Pancreas (tissue), 10 donors: ENCODE measurements around the gene BNIP1. TPM values are rescaled to one million over a fixed set of nuclear protein-coding genes. Genes with fewer than 3 reads are reported as not detected.

ENCODE experiments used
- ATAC-seq, 4 donors: fragments of 200-7000 bp; cut with Tn5 transposase; one replicate each; pipeline versions ENCODE4 v1.8.0 to v1.9.1; 2020; ENCODE audit warnings: mild to moderate bottlenecking in 4 of 4, moderate library complexity in 4 of 4
- DNase-seq, 6 donors: peaks; one replicate each; pipeline ENCODE4 v3.0.0-alpha.2; 2020
- FAIRE-seq: peaks from 2 replicates; lab custom pipeline; 2012; peaks lifted over from hg19 to GRCh38; lab: Jason Lieb, UNC
- H3K27ac ChIP-seq, 4 donors: fragments of 200-600 bp; sonication (generic); 1 replicate in 3 of 4; 2 replicates in 1 of 4; pipeline versions ENCODE4 v1.5.0 to v1.8.0; 2020
- H3K27me3 ChIP-seq, 4 donors: fragments of 200-600 bp; one replicate each; pipeline ENCODE4 v1.8.0; 2021
- H3K36me3 ChIP-seq, 3 donors: fragments of 200-600 bp; sonication (generic) in 1 of 3; one replicate each; pipeline versions ENCODE4 v1.5.0 to v1.8.0; 2020 to 2021
- H3K4me1 ChIP-seq, 3 donors: fragments of 200-600 bp; one replicate each; pipeline ENCODE4 v1.8.0; 2021
- H3K4me3 ChIP-seq, 4 donors: fragments of 200-600 bp; sonication (generic) in 2 of 4; one replicate each; pipeline versions ENCODE4 v1.5.0 to v1.8.0; 2020 to 2021
- H3K9me3 ChIP-seq, 4 donors: fragments of 200-600 bp; one replicate each; pipeline ENCODE4 v1.8.0; 2021
- WGBS, 2 donors: extraction: QIAGEN DNeasy Blood & Tissue Kit; methylation state at CpG; one replicate each; pipeline ENCODE4 v1.1.7; 2013; 5-methylcytosine and 5-hydroxymethylcytosine counted together
- intact Hi-C, 3 donors: fragments of 100-400 bp; cut with DNase I; formaldehyde crosslinking; loops; one replicate each; pipeline versions ENCODE4 v1.11.1 to v1.14.2; 2022
- polyA plus RNA-seq, 2 donors: library from polyadenylated mRNA; stranded (reverse); fragments of 200-250 nt; gene quantifications; one replicate each; pipeline ENCODE4 v1.2.3, GENCODE V29; 2013
- total RNA-seq, 6 donors: library from RNA; stranded (reverse); fragmentation: NEBNext Ultra II Directional in 4 of 6; extraction: Animal tissue kit (Norgen Biotek cat#: 25700) in 4 of 6; gene quantifications; one replicate each; pipeline versions ENCODE4 v1.2.1 to v1.2.4, GENCODE V29; 2021 to 2023
- TF ChIP-seq, protein P1 (sequence below), 4 donors: fragments of 200-600 bp; sonication (generic) in 3 of 4; IDR thresholded peaks; one replicate each; pipeline versions ENCODE4 v1.5.0 to v1.8.0; 2021; ENCODE audit warnings: antibody characterized with exemption in 4 of 4
- donor health status: healthy with polysubstance abuse.
- donor health status: DM: no; HTN: no; CAD: no; lungs with moderate emphysema.
- donor health status: DM: no; HTN: no; CAD: no.
- donor health status: control.
- donor health status: control.
- donor health status: Bipolar disorder and iron deficiency.
- donor health status: DM: yes; HTN: yes; CAD: no.
- donor health status: DM: no; HTN: no; CAD: no.
- donor health status: DM: no; HTN: no; CAD: no.
- donor health status: DM: yes; HTN: yes; CAD: no.

The BNIP1 gene
- total and polyA plus RNA-seq, 8 donors, result 5.7 to 15.3 (median 8.8) TPM

DNA sequence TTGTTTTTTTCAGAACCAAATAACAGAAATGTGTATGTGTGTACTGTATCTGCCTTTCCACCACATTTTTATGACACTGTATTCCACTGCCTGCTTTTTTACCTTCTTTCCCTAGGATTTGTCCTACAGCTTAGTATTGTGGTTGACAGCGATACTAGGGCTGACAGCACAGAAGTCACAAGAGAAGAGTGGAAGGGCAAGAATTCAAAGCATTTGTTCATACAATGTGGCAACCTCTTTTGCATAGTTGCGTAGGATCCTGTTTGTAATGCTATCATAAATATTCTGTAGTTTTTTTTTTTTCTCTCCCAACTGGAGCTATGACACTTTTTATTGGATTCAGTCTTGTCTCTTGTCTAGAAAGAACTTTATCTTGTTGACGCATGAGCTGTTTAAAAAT lies 5.6 kb upstream of the BNIP1 start:
- intact Hi-C loops, result no loop called here
- no peak for FAIRE-seq
- Histone ChIP-seq H3K4me1 (peaks cover 0 to 3% (median 0%) of the 10 kb centered on the region in 3 donors), H3K4me3 (no peak overlapping the region), H3K36me3 (peaks cover 0 to 7% (median 0%) of the 10 kb centered on the region in 3 donors), H3K27me3 (no peaks in the 10 kb centered on the region), H3K9me3 (no peaks in the 10 kb centered on the region), H3K27ac (no peak overlapping the region)
- TF ChIP-seq, protein P1, sequence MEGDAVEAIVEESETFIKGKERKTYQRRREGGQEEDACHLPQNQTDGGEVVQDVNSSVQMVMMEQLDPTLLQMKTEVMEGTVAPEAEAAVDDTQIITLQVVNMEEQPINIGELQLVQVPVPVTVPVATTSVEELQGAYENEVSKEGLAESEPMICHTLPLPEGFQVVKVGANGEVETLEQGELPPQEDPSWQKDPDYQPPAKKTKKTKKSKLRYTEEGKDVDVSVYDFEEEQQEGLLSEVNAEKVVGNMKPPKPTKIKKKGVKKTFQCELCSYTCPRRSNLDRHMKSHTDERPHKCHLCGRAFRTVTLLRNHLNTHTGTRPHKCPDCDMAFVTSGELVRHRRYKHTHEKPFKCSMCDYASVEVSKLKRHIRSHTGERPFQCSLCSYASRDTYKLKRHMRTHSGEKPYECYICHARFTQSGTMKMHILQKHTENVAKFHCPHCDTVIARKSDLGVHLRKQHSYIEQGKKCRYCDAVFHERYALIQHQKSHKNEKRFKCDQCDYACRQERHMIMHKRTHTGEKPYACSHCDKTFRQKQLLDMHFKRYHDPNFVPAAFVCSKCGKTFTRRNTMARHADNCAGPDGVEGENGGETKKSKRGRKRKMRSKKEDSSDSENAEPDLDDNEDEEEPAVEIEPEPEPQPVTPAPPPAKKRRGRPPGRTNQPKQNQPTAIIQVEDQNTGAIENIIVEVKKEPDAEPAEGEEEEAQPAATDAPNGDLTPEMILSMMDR (IDR thresholded peaks at IDR 0.05), result no peak
- WGBS, 2 donors, result 91 to 92% methylated on average over 3 of the region's 3 CpGs
- no peak for DNase-seq
- no peak for ATAC-seq

DNA sequence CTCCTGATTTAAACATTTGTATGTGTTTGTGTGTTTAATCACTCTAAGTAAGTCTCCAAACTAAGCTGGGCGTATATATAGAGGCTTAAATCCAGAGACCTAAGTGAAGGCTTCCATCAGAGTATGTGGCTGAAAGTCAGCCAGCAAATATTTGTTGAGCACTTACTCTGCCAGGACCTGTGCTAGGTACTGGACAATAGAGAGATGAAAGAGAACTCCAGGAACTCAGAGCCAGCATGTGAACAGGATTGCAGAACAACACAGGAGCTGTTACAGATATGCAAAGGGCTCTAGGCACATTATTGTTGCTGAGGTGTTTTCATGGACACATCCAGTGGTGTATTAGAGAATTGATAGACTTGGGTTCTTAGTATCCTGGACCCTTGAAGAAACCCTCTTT lies 4.7 kb upstream of the BNIP1 start:
- no peaks in the 10 kb centered on the region for H3K9me3 ChIP-seq
- FAIRE-seq, result no peak
- H3K36me3 ChIP-seq, result peaks cover 0 to 5% (median 0%) of the 10 kb centered on the region in 3 donors
- H3K4me1 ChIP-seq, result peaks cover 0 to 3% (median 0%) of the 10 kb centered on the region in 3 donors
- TF ChIP-seq, protein P1 (IDR thresholded peaks at IDR 0.05), result no peak
- DNase-seq, result no peak
- intact Hi-C loops, result no loop called here
- no peak overlapping the region for H3K27ac ChIP-seq
- H3K4me3 ChIP-seq, result no peak overlapping the region
- no peaks in the 10 kb centered on the region for H3K27me3 ChIP-seq
- no peak for ATAC-seq
- 50 to 54% methylated on average over 1 of the region's 1 CpG for WGBS, 2 donors

DNA sequence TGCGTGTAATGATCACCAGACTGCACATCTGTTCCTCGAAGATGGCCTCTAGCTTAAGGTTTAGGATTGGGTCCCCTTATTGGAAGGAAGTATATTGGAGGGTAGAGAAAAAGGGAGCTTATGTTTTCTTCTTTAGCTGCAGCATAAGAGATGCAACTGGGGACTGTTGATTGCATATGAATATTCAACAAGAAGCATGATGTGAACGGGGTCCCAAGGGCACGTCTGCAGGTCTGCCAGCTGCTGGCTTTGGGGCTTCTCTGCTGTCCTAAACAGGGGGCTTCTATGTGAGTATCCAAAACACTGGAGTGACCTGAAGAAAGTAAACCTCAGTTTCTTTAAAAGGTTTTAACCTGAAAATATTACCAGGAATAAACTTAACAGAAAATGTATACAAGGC lies 3.6 kb upstream of the BNIP1 start:
- Histone ChIP-seq H3K27me3 (no peaks in the 10 kb centered on the region), H3K36me3 (no peaks in the 10 kb centered on the region), H3K27ac (no peak overlapping the region), H3K9me3 (no peaks in the 10 kb centered on the region), H3K4me3 (no peak overlapping the region), H3K4me1 (peaks cover 0 to 3% (median 0%) of the 10 kb centered on the region in 3 donors)
- DNase-seq, result no peak
- WGBS, 2 donors, result 67% methylated on average over 4 of the region's 4 CpGs
- no peak for FAIRE-seq
- intact Hi-C loops, result no loop called here
- TF ChIP-seq, protein P1 (IDR thresholded peaks at IDR 0.05), result no peak
- ATAC-seq, result no peak

DNA sequence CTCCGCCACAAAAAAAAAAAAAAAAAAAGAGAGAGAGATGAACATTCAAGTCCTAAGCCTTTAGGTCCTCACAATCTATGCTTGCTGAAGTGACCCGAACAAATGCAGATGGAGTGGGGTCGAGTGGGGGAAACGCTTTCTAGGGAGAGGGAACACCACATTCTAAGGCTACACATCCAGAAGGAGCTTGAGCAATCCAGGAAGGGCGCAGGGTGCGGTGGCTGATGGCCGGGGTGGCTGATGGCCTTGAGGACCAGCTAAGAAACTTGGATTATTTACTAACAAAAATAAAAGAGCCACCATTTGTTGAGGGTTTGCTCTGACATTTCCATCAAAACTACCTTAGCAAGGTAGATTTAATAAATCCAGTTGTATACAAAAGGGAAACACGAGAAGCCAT lies 764 bp upstream of the BNIP1 start:
- no peak overlapping the region for H3K27ac ChIP-seq
- FAIRE-seq (no peak), DNase-seq (no peak)

DNA sequence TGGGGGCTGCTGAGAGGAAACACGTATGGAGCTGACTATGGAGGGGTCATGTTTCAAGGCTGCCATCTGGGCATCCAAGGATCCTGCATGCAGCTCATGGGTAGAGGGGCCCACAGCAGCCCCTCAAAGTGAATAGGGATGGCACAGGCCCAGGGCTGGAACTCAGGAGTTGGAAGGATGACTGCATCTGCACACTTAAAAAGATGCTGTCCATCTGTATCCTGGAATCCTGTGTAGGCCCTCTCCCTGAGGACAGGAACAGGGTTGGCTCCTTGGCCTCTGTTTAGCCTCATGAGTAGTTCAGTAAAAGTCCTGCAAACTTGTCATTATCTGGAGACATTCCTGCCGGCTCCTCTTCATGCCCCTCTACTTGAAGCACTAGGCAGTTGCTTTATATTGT lies 4.0 kb downstream of the BNIP1 start:
- intact Hi-C loops, result no loop called here
- 73 to 87% methylated on average over 2 of the region's 2 CpGs for WGBS, 2 donors
- TF ChIP-seq, protein P1 (IDR thresholded peaks at IDR 0.05), result no peak
- Histone ChIP-seq H3K27me3 (no peaks in the 10 kb centered on the region), H3K4me1 (no peaks in the 10 kb centered on the region), H3K27ac (no peak overlapping the region), H3K36me3 (peaks cover 0 to 26% (median 2%) of the 10 kb centered on the region in 3 donors), H3K9me3 (no peaks in the 10 kb centered on the region), H3K4me3 (no peak overlapping the region)
- FAIRE-seq (no peak), DNase-seq (no peak), ATAC-seq (no peak)

More for the DNA sequence above, 764 bp upstream of the BNIP1 start:
- no peak for ATAC-seq
- H3K9me3 ChIP-seq, result no peaks in the 10 kb centered on the region
- H3K36me3 ChIP-seq, result peaks cover 0 to 9% (median 2%) of the 10 kb centered on the region in 3 donors
- no peaks in the 10 kb centered on the region for H3K27me3 ChIP-seq
- WGBS, 2 donors, result 80 to 82% methylated on average over 8 of the region's 8 CpGs
- intact Hi-C loops, result no loop called here
- TF ChIP-seq, protein P1 (IDR thresholded peaks at IDR 0.05), result no peak
- H3K4me3 ChIP-seq, result no peak overlapping the region
- H3K4me1 ChIP-seq, result peaks cover 0 to 3% (median 0%) of the 10 kb centered on the region in 3 donors
